ENCODE measurements around the gene ANXA2R. TPM values are rescaled to one million over a fixed set of nuclear protein-coding genes. Genes with fewer than 3 reads are reported as not detected.

ANXA2R gene
- total RNA-seq, 1 experiment from 2014 or later: 6.2 TPM

GRCh38 chr5:43020399-43020746, 19.7 kb downstream of the ANXA2R start:
- Histone ChIP-seq H3K4me3 (ENCODE audit: low read depth in 2 of 2, low read length in 2 of 2) (peak overlapping the region; percentile 65 to 75), H3K36me3 (ENCODE audit: control insufficient read depth, insufficient read depth, low read length) (no peaks in the 10 kb centered on the region), H3K9me3 (ENCODE audit: control insufficient read depth, insufficient read depth, low read depth, low read length) (no peaks in the 10 kb centered on the region), H3K27me3 (ENCODE audit: control insufficient read depth, insufficient read depth, low read length) (no peaks in the 10 kb centered on the region), H3K27ac (ENCODE audit: low read length) (peak overlapping the region; percentile 97), H3K4me1 (ENCODE audit: control insufficient read depth, insufficient read depth, low read length) (peaks cover 31% of the 10 kb centered on the region)
- intact Hi-C loops (cut with micrococcal nuclease; ENCODE audit: unreplicated experiment): loop anchor here (2.0 kb wide), 1 partner anchor 14 kb away; no protein-coding TSS in a partner anchor
- peak; percentile 52 for ATAC-seq
- no peak for DNase-seq (ENCODE audit: low read depth, low spot score)
- ChIA-PET CTCF (interaction anchor here (0.7 to 2.3 kb wide), 6 partner anchors 11 to 370 kb away, joined by 3 to 8 read pairs (median 4); no protein-coding TSS in a partner anchor), POLR2A (interaction anchor here (0.5 to 2.3 kb wide), 3 partner anchors 9 to 12 kb away, joined by 4 to 15 read pairs (median 10); no protein-coding TSS in a partner anchor)
- BruUV-seq (replicated peaks): no TSS peak
- TF ChIP-seq CTCF (IDR thresholded peaks at IDR 0.05) (peak; percentile 30; the same call in 1 of the 2 replicates), TCF7L2 (IDR thresholded peaks at IDR 0.05; ENCODE audit: low read depth, low read length) (no peak)
- in situ Hi-C loops (cut with HindIII; ENCODE audit: low pct_unique_long_range_greater_than_20kb, low sequenced_read_pairs): loop anchor here (25.0 kb wide), 1 partner anchor 108 kb away; no protein-coding TSS in a partner anchor

- Histone ChIP-seq H3K27me3 (ENCODE audit: control insufficient read depth, insufficient read depth, low read length) (no peaks in the 10 kb centered on the region), H3K4me3 (ENCODE audit: low read depth in 2 of 2, low read length in 2 of 2) (peak overlapping the region; percentile 65 to 75), H3K9me3 (ENCODE audit: control insufficient read depth, insufficient read depth, low read depth, low read length) (no peaks in the 10 kb centered on the region), H3K27ac (ENCODE audit: low read length) (peak overlapping the region; percentile 97), H3K36me3 (ENCODE audit: control insufficient read depth, insufficient read depth, low read length) (no peaks in the 10 kb centered on the region), H3K4me1 (ENCODE audit: control insufficient read depth, insufficient read depth, low read length) (peaks cover 37% of the 10 kb centered on the region)
- ChIA-PET POLR2A (interaction anchor here (0.7 to 2.3 kb wide), 6 partner anchors 10 to 108 kb away, joined by 3 to 10 read pairs (median 4); no protein-coding TSS in a partner anchor), CTCF (interaction anchor here (0.7 to 2.3 kb wide), 7 partner anchors 10 to 370 kb away, joined by 3 to 10 read pairs (median 4); no protein-coding TSS in a partner anchor)
- intact Hi-C loops (cut with micrococcal nuclease; ENCODE audit: unreplicated experiment): loop anchor here (2.0 kb wide), 1 partner anchor 15 kb away; no protein-coding TSS in a partner anchor
- ATAC-seq (peak; percentile 83), DNase-seq (ENCODE audit: low read depth, low spot score) (peak; percentile 87)
- BruUV-seq (replicated peaks): no TSS peak
- in situ Hi-C loops (cut with HindIII; ENCODE audit: low pct_unique_long_range_greater_than_20kb, low sequenced_read_pairs): loop anchor here (25.0 kb wide), 1 partner anchor 108 kb away; no protein-coding TSS in a partner anchor
- TF ChIP-seq POLR2AphosphoS5 (IDR thresholded peaks at IDR 0.05; ENCODE audit: low read depth, low read length) (no peak), CTCF (IDR thresholded peaks at IDR 0.05) (peak; percentile 60), TCF7L2 (IDR thresholded peaks at IDR 0.05; ENCODE audit: low read depth, low read length) (no peak), SIN3A (IDR thresholded peaks at IDR 0.05; ENCODE audit: borderline replicate concordance, insufficient read depth, low read depth, low read length) (peak; percentile 83)
These were observed 20.3 kb downstream of the ANXA2R start for GRCh38 chr5:43019614-43020398.

GRCh38 chr5:43019291-43019613, 20.9 kb downstream of the ANXA2R start:
- no peak for TF ChIP-seq CTCF (IDR thresholded peaks at IDR 0.05)
- no peak for TF ChIP-seq SIN3A (IDR thresholded peaks at IDR 0.05; ENCODE audit: borderline replicate concordance, insufficient read depth, low read depth, low read length)
- no peak for TF ChIP-seq POLR2AphosphoS5 (IDR thresholded peaks at IDR 0.05; ENCODE audit: low read depth, low read length)
- TF ChIP-seq REST (IDR thresholded peaks at IDR 0.05; ENCODE audit: insufficient read depth in 1 of 2, low read depth in 2 of 2, low read length in 1 of 2): no peak
- TF ChIP-seq TCF7L2 (IDR thresholded peaks at IDR 0.05; ENCODE audit: low read depth, low read length): no peak
- Histone ChIP-seq H3K4me3 (ENCODE audit: low read depth in 2 of 2, low read length in 2 of 2) (peak overlapping the region; percentile 65 to 75), H3K4me1 (ENCODE audit: control insufficient read depth, insufficient read depth, low read length) (peaks cover 38% of the 10 kb centered on the region), H3K27ac (ENCODE audit: low read length) (peak overlapping the region; percentile 97), H3K36me3 (ENCODE audit: control insufficient read depth, insufficient read depth, low read length) (no peaks in the 10 kb centered on the region), H3K27me3 (ENCODE audit: control insufficient read depth, insufficient read depth, low read length) (no peaks in the 10 kb centered on the region), H3K9me3 (ENCODE audit: control insufficient read depth, insufficient read depth, low read depth, low read length) (no peaks in the 10 kb centered on the region)
- DNase-seq (ENCODE audit: low read depth, low spot score) (no peak), ATAC-seq (no peak)
- intact Hi-C loops (cut with micrococcal nuclease; ENCODE audit: unreplicated experiment) (no loop called here), in situ Hi-C loops (cut with HindIII; ENCODE audit: low pct_unique_long_range_greater_than_20kb, low sequenced_read_pairs) (loop anchor here (25.0 kb wide), 1 partner anchor 107 kb away; no protein-coding TSS in a partner anchor)
- ChIA-PET CTCF (interaction anchor here (1.1 to 2.3 kb wide), 3 partner anchors 10 to 106 kb away, joined by 5 to 10 read pairs (median 8); no protein-coding TSS in a partner anchor), POLR2A (interaction anchor here (0.7 to 2.3 kb wide), 6 partner anchors 10 to 108 kb away, joined by 3 to 13 read pairs (median 6); no protein-coding TSS in a partner anchor)
- TSS peak; percentile 79 for BruUV-seq (replicated peaks)

All from Panc1 (cell line).